Heart right ventricle (tissue), 16 donors: ENCODE measurements around the gene CD276. TPM values are rescaled to one million over a fixed set of nuclear protein-coding genes. Genes with fewer than 3 reads are reported as not detected.

Experiments
- ATAC-seq, 8 donors: fragments of 200-7000 bp; cut with Tn5 transposase; one replicate each; pipeline ENCODE4 v1.9.1; 2020; ENCODE audit warnings: mild to moderate bottlenecking in 8 of 8, moderate library complexity in 8 of 8, moderate number of reproducible peaks in 1 of 8
- DNase-seq, 2 donors: peaks; one replicate each; pipeline ENCODE4 v3.0.0-alpha.2; 2020
- H3K27ac ChIP-seq, 10 donors: fragments of 200-600 bp; sonication (generic) in 2 of 10; one replicate each; pipeline versions ENCODE4 v1.5.0 to v1.8.0; 2020 to 2022; ENCODE audit warnings: mild to moderate bottlenecking in 3 of 10
- H3K27me3 ChIP-seq, 7 donors: fragments of 200-600 bp; one replicate each; pipeline ENCODE4 v1.8.0; 2021 to 2022; ENCODE audit warnings: mild to moderate bottlenecking in 2 of 7
- H3K36me3 ChIP-seq, 9 donors: fragments of 200-600 bp; sonication (generic) in 1 of 9; one replicate each; pipeline versions ENCODE4 v1.5.0 to v1.8.0; 2020 to 2022; ENCODE audit warnings: mild to moderate bottlenecking in 2 of 9
- H3K4me1 ChIP-seq, 9 donors: fragments of 200-600 bp; sonication (generic) in 1 of 9; one replicate each; pipeline versions ENCODE4 v1.5.0 to v1.8.0; 2020 to 2022; ENCODE audit warnings: mild to moderate bottlenecking in 4 of 9
- H3K4me3 ChIP-seq, 10 donors: fragments of 200-600 bp; sonication (generic) in 2 of 10; one replicate each; pipeline versions ENCODE4 v1.5.0 to v1.8.0; 2020 to 2022; ENCODE audit warnings: mild to moderate bottlenecking in 7 of 10, moderate library complexity in 2 of 10
- H3K9me3 ChIP-seq, 11 donors: fragments of 200-600 bp in 10 of 11; sonication (generic) in 2 of 11; one replicate each; pipeline versions ENCODE4 v1.5.0 to v1.8.0; 2013 to 2022; ENCODE audit warnings: mild to moderate bottlenecking in 2 of 11, control low read depth in 1 of 11, moderate library complexity in 1 of 11
- WGBS, 2 donors: extraction: QIAGEN DNeasy Blood & Tissue Kit; methylation state at CpG; one replicate each; pipeline ENCODE4 v1.1.7; 2013; ENCODE audit warnings: inconsistent platforms in 1 of 2; 5-methylcytosine and 5-hydroxymethylcytosine counted together
- intact Hi-C, 10 donors: fragments of 100-400 bp; cut with DNase I; formaldehyde crosslinking; loops; one replicate each; pipeline versions ENCODE4 v1.11.1 to v1.14.2; 2022
- polyA plus RNA-seq, 2 donors: library from polyadenylated mRNA; stranded (reverse); fragments of 200-250 nt; gene quantifications; one replicate each; pipeline ENCODE4 v1.2.3, GENCODE V29; 2013
- total RNA-seq, 10 donors: library from RNA; stranded (reverse); fragmentation: NEBNext Ultra II Directional in 3 of 10; extraction: Animal tissue kit (Norgen Biotek cat#: 25700) in 3 of 10; gene quantifications; one replicate each; pipeline versions ENCODE4 v1.2.1 to v1.2.4, GENCODE V29; 2021 to 2023
- TF ChIP-seq, protein P1 (sequence below), 9 donors: fragments of 200-600 bp; sonication (generic) in 2 of 9; IDR thresholded peaks; one replicate each; pipeline versions ENCODE4 v1.5.0 to v1.8.0; 2021 to 2022; ENCODE audit warnings: antibody characterized with exemption in 9 of 9, mild to moderate bottlenecking in 5 of 9, moderate library complexity in 1 of 9
- donor health status: Arrhythmogenic right ventricular cardiomyopathy.
- donor health status: ischemic (EF 13 %, LVEDD 7.1; RV severe dilation, severe dysfunction).
- donor health status: healthy with polysubstance abuse.
- donor health status: DM: no; HTN: yes; CAD: no.
- donor health status: DM: no; HTN: no; CAD: no.
- donor health status: ischemic (EF 25% LVEDD 6.9; RV normal size, moderate dysfunction).
- donor health status: ischemic (EF 25% LVEDD 5.7; RV mildly dilated, moderate dysfunction).
- donor health status: healthy.
- donor health status: DM: yes; HTN: yes; CAD: no.
- donor health status: Ischemic cardiomyopathy.
- donor health status: ischemic (EF 35%, LVEDD 5.7; RV mildly dilated, moderate dysfunction).
- donor health status: nonischemic (EF 11% LVEDD 7.7; RV severe dilation, severe dysfunction).
- donor health status: DM: yes; HTN: yes; CAD: no.
- donor health status: PGD.
- donor health status: ischemic (EF 29% LVEDD 5.4; RV normal size, mild dysfunction).
- donor health status: nonischemic (EF 23%, LVEDD 6.1; RV moderate dilation, normal function).

The CD276 gene
- total and polyA plus RNA-seq, 12 donors = 26.5 to 77.1 (median 38.1) TPM

DNA sequence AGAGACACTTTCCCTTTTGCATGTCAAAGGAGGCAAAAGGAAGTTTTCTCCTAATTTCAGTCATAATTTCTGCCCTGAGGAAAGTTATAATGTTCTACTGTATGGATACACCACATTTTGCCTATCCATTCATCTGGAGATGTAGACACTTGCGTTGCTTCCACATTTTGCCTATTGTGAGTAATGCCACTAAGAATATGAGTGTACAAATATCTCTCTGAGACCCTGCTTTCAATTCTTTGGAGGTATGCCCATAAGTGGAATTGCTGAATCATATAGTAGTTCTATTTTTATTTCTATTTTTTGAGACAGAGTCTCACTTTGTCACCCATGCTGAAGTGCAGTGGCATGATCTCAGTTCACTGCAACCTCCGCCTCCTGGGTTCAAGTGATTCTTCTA is 3.6 kb upstream of the CD276 start:
- WGBS, 2 donors = 98% methylated on average over 2 of the region's 2 CpGs
- no peaks in the 10 kb centered on the region for H3K9me3 ChIP-seq
- no peak for ATAC-seq
- intact Hi-C loops = no loop called here
- no peak overlapping the region for H3K4me3 ChIP-seq
- peaks cover 4 to 37% (median 13%) of the 10 kb centered on the region in 9 donors for H3K4me1 ChIP-seq
- H3K27ac ChIP-seq = no peak overlapping the region
- H3K36me3 ChIP-seq = no peaks in the 10 kb centered on the region
- peaks cover 0 to 44% (median 0%) of the 10 kb centered on the region in 7 donors for H3K27me3 ChIP-seq
- TF ChIP-seq, protein P1, sequence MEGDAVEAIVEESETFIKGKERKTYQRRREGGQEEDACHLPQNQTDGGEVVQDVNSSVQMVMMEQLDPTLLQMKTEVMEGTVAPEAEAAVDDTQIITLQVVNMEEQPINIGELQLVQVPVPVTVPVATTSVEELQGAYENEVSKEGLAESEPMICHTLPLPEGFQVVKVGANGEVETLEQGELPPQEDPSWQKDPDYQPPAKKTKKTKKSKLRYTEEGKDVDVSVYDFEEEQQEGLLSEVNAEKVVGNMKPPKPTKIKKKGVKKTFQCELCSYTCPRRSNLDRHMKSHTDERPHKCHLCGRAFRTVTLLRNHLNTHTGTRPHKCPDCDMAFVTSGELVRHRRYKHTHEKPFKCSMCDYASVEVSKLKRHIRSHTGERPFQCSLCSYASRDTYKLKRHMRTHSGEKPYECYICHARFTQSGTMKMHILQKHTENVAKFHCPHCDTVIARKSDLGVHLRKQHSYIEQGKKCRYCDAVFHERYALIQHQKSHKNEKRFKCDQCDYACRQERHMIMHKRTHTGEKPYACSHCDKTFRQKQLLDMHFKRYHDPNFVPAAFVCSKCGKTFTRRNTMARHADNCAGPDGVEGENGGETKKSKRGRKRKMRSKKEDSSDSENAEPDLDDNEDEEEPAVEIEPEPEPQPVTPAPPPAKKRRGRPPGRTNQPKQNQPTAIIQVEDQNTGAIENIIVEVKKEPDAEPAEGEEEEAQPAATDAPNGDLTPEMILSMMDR (IDR thresholded peaks at IDR 0.05) = no peak
- no peak for DNase-seq

DNA sequence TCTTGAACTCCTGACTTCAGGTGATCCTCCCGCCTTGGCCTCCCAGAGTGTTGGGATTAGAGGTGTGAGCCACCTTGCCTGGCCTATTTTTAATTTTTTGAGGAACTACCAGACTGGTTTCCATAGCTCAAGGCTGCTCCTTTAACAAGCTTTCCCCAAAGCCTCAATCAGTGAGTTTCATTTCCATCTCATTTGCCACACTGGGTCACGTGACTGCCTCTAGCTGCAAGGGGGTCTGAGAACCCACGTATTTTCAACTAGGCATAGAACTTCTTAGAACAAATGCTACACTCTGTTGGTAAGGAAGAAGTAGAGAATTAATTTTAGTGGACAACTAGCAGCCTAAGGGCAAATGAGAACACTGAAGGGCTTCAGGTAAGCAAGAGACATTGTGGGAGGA is 3.1 kb upstream of the CD276 start:
- peaks cover 6 to 43% (median 19%) of the 10 kb centered on the region in 9 donors for H3K4me1 ChIP-seq
- intact Hi-C loops = no loop called here
- H3K27me3 ChIP-seq = peaks cover 0 to 49% (median 0%) of the 10 kb centered on the region in 7 donors
- WGBS, 2 donors = 71 to 77% methylated on average over 3 of the region's 3 CpGs
- ATAC-seq (no peak), DNase-seq (no peak)
- no peak overlapping the region for H3K27ac ChIP-seq
- no peak overlapping the region for H3K4me3 ChIP-seq
- no peaks in the 10 kb centered on the region for H3K36me3 ChIP-seq
- TF ChIP-seq, protein P1 (IDR thresholded peaks at IDR 0.05) = no peak
- H3K9me3 ChIP-seq = no peaks in the 10 kb centered on the region

DNA sequence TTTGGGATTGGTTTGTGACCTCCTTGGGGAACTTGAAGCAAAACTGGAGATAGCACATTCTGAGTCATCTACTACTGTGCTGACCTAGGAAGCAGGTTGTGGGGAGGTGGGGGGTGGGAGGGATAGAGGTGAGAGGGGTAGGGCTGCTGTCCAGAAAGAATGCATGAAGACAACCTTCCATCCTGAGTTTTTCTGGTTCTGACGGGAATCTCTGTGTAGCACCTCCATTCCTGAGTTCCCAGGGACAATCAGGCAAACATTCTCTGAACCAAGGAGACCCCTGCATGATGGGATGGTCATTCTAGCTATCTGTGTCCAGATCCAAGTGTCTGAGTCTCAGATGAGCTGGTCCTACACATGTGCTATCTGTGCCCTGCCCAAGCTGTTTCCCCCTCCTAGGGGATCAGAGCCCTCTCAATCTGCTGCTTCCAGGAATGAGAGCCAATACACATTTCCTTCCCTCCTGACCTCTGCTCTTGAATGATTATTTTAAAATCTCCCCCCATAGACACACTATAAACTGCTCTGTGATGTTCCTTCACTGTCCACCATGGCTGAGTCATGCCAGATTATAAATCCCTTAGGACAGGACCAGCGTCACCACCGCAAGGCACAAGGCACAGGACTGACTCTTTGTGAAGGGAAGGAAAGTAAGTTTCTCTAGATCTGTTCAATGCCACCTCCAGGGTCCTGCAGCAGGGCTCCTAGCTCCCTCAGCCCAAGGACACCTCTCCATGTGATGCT is 2.2 kb upstream of the CD276 start:
- Histone ChIP-seq H3K27ac (no peak overlapping the region), H3K36me3 (no peaks in the 10 kb centered on the region), H3K9me3 (no peaks in the 10 kb centered on the region), H3K4me3 (no peak overlapping the region), H3K4me1 (peaks cover 13 to 52% (median 28%) of the 10 kb centered on the region in 9 donors), H3K27me3 (peaks cover 0 to 56% (median 0%) of the 10 kb centered on the region in 7 donors)
- intact Hi-C loops = no loop called here
- 72 to 81% methylated on average over 3 of the region's 3 CpGs for WGBS, 2 donors
- ATAC-seq = no peak
- DNase-seq = no peak
- TF ChIP-seq, protein P1 (IDR thresholded peaks at IDR 0.05) = no peak

DNA sequence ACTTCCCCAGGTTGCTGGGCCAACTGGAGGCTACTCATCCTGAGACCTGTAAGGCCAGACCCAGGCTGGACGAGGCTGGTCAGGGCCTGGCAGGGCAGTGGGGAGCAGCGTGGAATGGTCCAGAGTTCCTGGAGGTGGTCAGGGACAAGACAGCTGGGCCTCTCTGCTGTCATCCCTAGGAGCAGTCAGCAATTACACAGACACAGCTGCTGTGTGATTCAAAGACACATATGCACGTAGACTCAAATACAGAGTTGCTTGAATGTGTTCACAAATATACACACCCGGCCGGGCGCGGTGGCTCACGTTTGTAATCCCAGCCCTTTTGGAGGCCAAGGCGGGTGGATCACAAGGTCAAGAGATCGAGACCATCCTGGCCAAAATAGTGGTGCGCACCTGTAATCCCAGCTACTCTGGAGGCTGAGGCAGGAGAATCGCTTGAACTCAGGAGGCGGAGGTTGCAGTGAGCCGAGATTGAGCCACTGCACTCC is 1.5 kb upstream of the CD276 start:
- DNase-seq (no peak), ATAC-seq (no peak)
- WGBS, 2 donors = 85% methylated on average over 14 of the region's 14 CpGs
- H3K27me3 ChIP-seq = peaks cover 0 to 56% (median 0%) of the 10 kb centered on the region in 7 donors
- H3K27ac ChIP-seq = no peak overlapping the region
- peaks cover 19 to 55% (median 31%) of the 10 kb centered on the region in 9 donors for H3K4me1 ChIP-seq
- no peak overlapping the region for H3K4me3 ChIP-seq
- no peaks in the 10 kb centered on the region for H3K36me3 ChIP-seq
- TF ChIP-seq, protein P1 (IDR thresholded peaks at IDR 0.05) = no peak
- no peaks in the 10 kb centered on the region for H3K9me3 ChIP-seq
- intact Hi-C loops = no loop called here
